Neural progenitor cell (in vitro differentiated cells): ENCODE data around the gene SLC6A18.

ENCODE experiments used
- EZH2 ChIP-seq: fragments of 200-600 bp; sonication (generic); IDR thresholded peaks from 2 replicates; pipeline ENCODE4 v1.6.1; 2017; ENCODE audit warnings: antibody characterized with exemption, mild to moderate bottlenecking, moderate library complexity
- EZH2phosphoT487 ChIP-seq: fragments of 200-600 bp; sonication (generic); IDR thresholded peaks from 2 replicates; pipeline ENCODE4 v1.6.1; 2017; ENCODE audit warnings: antibody characterized with exemption
- TF ChIP-seq, protein P1 (sequence below): fragments of 200-600 bp; sonication (generic); IDR thresholded peaks from 2 replicates; pipeline ENCODE4 v1.5.1; 2017; ENCODE audit warnings: antibody characterized with exemption, mild to moderate bottlenecking

DNA sequence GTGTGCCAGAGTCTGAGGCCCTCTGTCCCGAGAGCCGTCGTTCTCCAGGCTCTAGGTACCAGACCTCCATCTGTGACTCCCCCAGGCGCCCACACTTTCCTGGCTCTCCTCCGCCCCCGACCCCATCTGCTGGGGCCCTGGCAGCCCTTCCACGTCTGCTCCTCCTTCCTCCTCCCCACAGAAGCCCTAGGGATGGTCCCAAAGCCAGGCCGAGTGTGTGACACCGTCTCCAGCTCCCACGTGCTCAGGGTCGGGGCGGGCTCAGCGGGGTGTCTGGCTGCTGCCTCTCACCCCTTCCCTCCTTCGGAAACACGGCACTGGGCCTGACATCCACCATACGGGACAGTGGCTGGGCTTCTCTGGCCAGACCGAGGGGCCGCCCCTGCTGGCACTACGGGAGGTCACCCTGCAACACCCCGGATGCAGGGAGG, 44.3 kb upstream of the SLC6A18 start:
- TF ChIP-seq EZH2: no peak
- TF ChIP-seq, protein P1, sequence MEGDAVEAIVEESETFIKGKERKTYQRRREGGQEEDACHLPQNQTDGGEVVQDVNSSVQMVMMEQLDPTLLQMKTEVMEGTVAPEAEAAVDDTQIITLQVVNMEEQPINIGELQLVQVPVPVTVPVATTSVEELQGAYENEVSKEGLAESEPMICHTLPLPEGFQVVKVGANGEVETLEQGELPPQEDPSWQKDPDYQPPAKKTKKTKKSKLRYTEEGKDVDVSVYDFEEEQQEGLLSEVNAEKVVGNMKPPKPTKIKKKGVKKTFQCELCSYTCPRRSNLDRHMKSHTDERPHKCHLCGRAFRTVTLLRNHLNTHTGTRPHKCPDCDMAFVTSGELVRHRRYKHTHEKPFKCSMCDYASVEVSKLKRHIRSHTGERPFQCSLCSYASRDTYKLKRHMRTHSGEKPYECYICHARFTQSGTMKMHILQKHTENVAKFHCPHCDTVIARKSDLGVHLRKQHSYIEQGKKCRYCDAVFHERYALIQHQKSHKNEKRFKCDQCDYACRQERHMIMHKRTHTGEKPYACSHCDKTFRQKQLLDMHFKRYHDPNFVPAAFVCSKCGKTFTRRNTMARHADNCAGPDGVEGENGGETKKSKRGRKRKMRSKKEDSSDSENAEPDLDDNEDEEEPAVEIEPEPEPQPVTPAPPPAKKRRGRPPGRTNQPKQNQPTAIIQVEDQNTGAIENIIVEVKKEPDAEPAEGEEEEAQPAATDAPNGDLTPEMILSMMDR: no peak
- TF ChIP-seq EZH2phosphoT487: no peak
